Measurements from ENCODE around the gene PHKG2. TPM values are rescaled to one million over a fixed set of nuclear protein-coding genes. Genes with fewer than 3 reads are reported as not detected.

PHKG2 gene
- total RNA-seq, 2 donors from 2014 or later, result 17.6 to 24.7 TPM

- TF ChIP-seq CTCF (IDR thresholded peaks at IDR 0.05), result no peak
- no peak for TF ChIP-seq POLR2A (IDR thresholded peaks at IDR 0.05)
- Histone ChIP-seq H3K27ac (no peak overlapping the region), H3K4me1 (peaks cover 19% of the 10 kb centered on the region), H3K9me3 (no peaks in the 10 kb centered on the region), H3K36me3 (replicated peaks in 1 of 2; ENCODE audit: insufficient read depth in 1 of 2, low read depth in 2 of 2) (peaks cover 0 to 5% of the 10 kb centered on the region in 2 donors), H3K27me3 (no peaks in the 10 kb centered on the region), H3K4me3 (no peak overlapping the region)
- DNase-seq (no peak), ATAC-seq (no peak)
- 86% methylated on average over 4 to 7 of the region's 7 CpGs for WGBS, 2 donors
- intact Hi-C loops (cut with DNase I), result no loop called here
These were observed 29.5 kb downstream of the PHKG2 start for GRCh38 chr16:30777591-30778297.

GRCh38 chr16:30778549-30779244 is 30.5 kb downstream of the PHKG2 start:
- Histone ChIP-seq H3K27me3 (no peaks in the 10 kb centered on the region), H3K36me3 (replicated peaks in 1 of 2; ENCODE audit: insufficient read depth in 1 of 2, low read depth in 2 of 2) (peaks cover 0 to 7% of the 10 kb centered on the region in 2 donors), H3K27ac (peak overlapping the region in 1 of 4 donors; percentile 9), H3K4me3 (no peak overlapping the region), H3K9me3 (no peaks in the 10 kb centered on the region), H3K4me1 (peaks cover 19% of the 10 kb centered on the region)
- ATAC-seq (no peak), DNase-seq (no peak)
- WGBS, 2 donors, result 85 to 91% methylated on average over 13 to 14 of the region's 14 CpGs
- no peak for TF ChIP-seq POLR2A (IDR thresholded peaks at IDR 0.05)
- no peak for TF ChIP-seq CTCF (IDR thresholded peaks at IDR 0.05)
- intact Hi-C loops (cut with DNase I), result no loop called here

- Histone ChIP-seq H3K27me3 (no peaks in the 10 kb centered on the region), H3K4me1 (peaks cover 19% of the 10 kb centered on the region), H3K36me3 (replicated peaks in 1 of 2; ENCODE audit: insufficient read depth in 1 of 2, low read depth in 2 of 2) (peaks cover 0 to 7% of the 10 kb centered on the region in 2 donors), H3K9me3 (no peaks in the 10 kb centered on the region), H3K4me3 (no peak overlapping the region), H3K27ac (no peak overlapping the region)
- intact Hi-C loops (cut with DNase I), result no loop called here
- TF ChIP-seq POLR2A (IDR thresholded peaks at IDR 0.05), result no peak
- TF ChIP-seq CTCF (IDR thresholded peaks at IDR 0.05), result no peak
- 87 to 91% methylated on average over 5 to 6 of the region's 6 CpGs for WGBS, 2 donors
- ATAC-seq, result no peak
- no peak for DNase-seq
These were observed 31.4 kb downstream of the PHKG2 start for GRCh38 chr16:30779596-30779995.

GRCh38 chr16:30780021-30780420 is 31.8 kb downstream of the PHKG2 start:
- Histone ChIP-seq H3K27ac (no peak overlapping the region), H3K36me3 (replicated peaks in 1 of 2; ENCODE audit: insufficient read depth in 1 of 2, low read depth in 2 of 2) (peaks cover 0 to 7% of the 10 kb centered on the region in 2 donors), H3K4me1 (peaks cover 16% of the 10 kb centered on the region), H3K27me3 (no peaks in the 10 kb centered on the region), H3K9me3 (no peaks in the 10 kb centered on the region), H3K4me3 (no peak overlapping the region)
- ATAC-seq, result no peak
- no peak for TF ChIP-seq POLR2A (IDR thresholded peaks at IDR 0.05)
- WGBS, 2 donors, result 94 to 95% methylated on average over 3 of the region's 3 CpGs
- intact Hi-C loops (cut with DNase I), result no loop called here
- DNase-seq, result no peak

GRCh38 chr16:30780549-30780948 is 32.3 kb downstream of the PHKG2 start:
- H3K4me1 ChIP-seq, result peaks cover 18% of the 10 kb centered on the region
- no peak overlapping the region for H3K4me3 ChIP-seq
- H3K27me3 ChIP-seq, result no peaks in the 10 kb centered on the region
- TF ChIP-seq POLR2A (IDR thresholded peaks at IDR 0.05), result no peak
- TF ChIP-seq CTCF (IDR thresholded peaks at IDR 0.05), result no peak
- intact Hi-C loops (cut with DNase I), result no loop called here
- no peak for ATAC-seq
- H3K27ac ChIP-seq, result no peak overlapping the region
- WGBS, 2 donors, result 59 to 78% methylated on average over 4 of the region's 4 CpGs
- DNase-seq, result no peak
- H3K36me3 ChIP-seq (replicated peaks in 1 of 2; ENCODE audit: insufficient read depth in 1 of 2, low read depth in 2 of 2), result peaks cover 0 to 7% of the 10 kb centered on the region in 2 donors
- no peaks in the 10 kb centered on the region for H3K9me3 ChIP-seq

Data from body of pancreas (tissue), 4 donors.